LNCAP (cell line): ENCODE measurements around the gene SLC25A29.

Source experiments
- TF ChIP-seq, protein P1 (sequence below): fragments of 450-650 bp; IDR thresholded peaks from 2 replicates; pipeline ENCODE4 v1.5.1; 2017; ENCODE audit warnings: mild to moderate bottlenecking

SLC25A29 gene

GRCh38 chr14:100241279-100241678 is 65.0 kb downstream of the SLC25A29 start:
- TF ChIP-seq, protein P1, sequence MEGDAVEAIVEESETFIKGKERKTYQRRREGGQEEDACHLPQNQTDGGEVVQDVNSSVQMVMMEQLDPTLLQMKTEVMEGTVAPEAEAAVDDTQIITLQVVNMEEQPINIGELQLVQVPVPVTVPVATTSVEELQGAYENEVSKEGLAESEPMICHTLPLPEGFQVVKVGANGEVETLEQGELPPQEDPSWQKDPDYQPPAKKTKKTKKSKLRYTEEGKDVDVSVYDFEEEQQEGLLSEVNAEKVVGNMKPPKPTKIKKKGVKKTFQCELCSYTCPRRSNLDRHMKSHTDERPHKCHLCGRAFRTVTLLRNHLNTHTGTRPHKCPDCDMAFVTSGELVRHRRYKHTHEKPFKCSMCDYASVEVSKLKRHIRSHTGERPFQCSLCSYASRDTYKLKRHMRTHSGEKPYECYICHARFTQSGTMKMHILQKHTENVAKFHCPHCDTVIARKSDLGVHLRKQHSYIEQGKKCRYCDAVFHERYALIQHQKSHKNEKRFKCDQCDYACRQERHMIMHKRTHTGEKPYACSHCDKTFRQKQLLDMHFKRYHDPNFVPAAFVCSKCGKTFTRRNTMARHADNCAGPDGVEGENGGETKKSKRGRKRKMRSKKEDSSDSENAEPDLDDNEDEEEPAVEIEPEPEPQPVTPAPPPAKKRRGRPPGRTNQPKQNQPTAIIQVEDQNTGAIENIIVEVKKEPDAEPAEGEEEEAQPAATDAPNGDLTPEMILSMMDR: no peak
